ENCODE measurements around the gene EVX2.
A peak's percentile ranks its signal among the peaks of the same experiment; 100 is the strongest.

The EVX2 gene

GRCh38 chr2:176121190-176122051 is 37.7 kb upstream of the EVX2 start:
- no peak for DNase-seq

- no peak for DNase-seq
These were observed 36.8 kb upstream of the EVX2 start for GRCh38 chr2:176120364-176121189.

GRCh38 chr2:176118601-176119339 is 35.0 kb upstream of the EVX2 start:
- DNase-seq = no peak

- DNase-seq = no peak
These were observed 34.1 kb upstream of the EVX2 start for GRCh38 chr2:176117823-176118371.

GRCh38 chr2:176117162-176117822 is 33.5 kb upstream of the EVX2 start:
- no peak for DNase-seq

GRCh38 chr2:176115883-176116813 is 32.4 kb upstream of the EVX2 start, which contains the start of gene HOXD10:
TSS of gene HOXD10 (plus strand) at chr2:176116778. CDS start at chr2:176116834, 56 bp downstream.
- DNase-seq = no peak

GRCh38 chr2:176114930-176115625 is 31.3 kb upstream of the EVX2 start:
- DNase-seq = no peak

- no peak for DNase-seq
These were observed 30.6 kb upstream of the EVX2 start for GRCh38 chr2:176114120-176114929.

- no peak for DNase-seq
These were observed 28.9 kb upstream of the EVX2 start for GRCh38 chr2:176112375-176113302.

GRCh38 chr2:176111846-176112374 is 28.1 kb upstream of the EVX2 start:
- no peak for DNase-seq

- peak; percentile 27 for DNase-seq
These were observed 27.5 kb upstream of the EVX2 start for GRCh38 chr2:176111309-176111663.

GRCh38 chr2:176110415-176111308 is 26.9 kb upstream of the EVX2 start:
- DNase-seq = no peak

GRCh38 chr2:176109946-176110345 is 26.2 kb upstream of the EVX2 start:
- DNase-seq = no peak

- no peak for DNase-seq
These were observed 25.6 kb upstream of the EVX2 start for GRCh38 chr2:176109192-176109901.

- no peak for DNase-seq
These were observed 24.0 kb upstream of the EVX2 start for GRCh38 chr2:176107731-176108181.
